Loucy (cell line): Measurements from ENCODE around the gene COLEC11.

ENCODE experiments used
- CTCF ChIP-seq: fragments of 200-600 bp; sonication (generic); conservative IDR thresholded peaks from 2 replicates; pipeline ENCODE4 v1.5.1; 2014; ENCODE audit warnings: mild to moderate bottlenecking, antibody characterized with exemption, low read length
- EZH2phosphoT487 ChIP-seq: fragments of 200-600 bp; IDR thresholded peaks from 2 replicates; pipeline ENCODE4 v1.6.1; 2018; ENCODE audit warnings: antibody characterized with exemption, mild to moderate bottlenecking, moderate library complexity, borderline replicate concordance

GRCh38 chr2:3627500-3628100 is 32.7 kb downstream of the COLEC11 start:
- TF ChIP-seq CTCF (no peak), EZH2phosphoT487 (no peak)
